GM13976 (cell line): ENCODE results near the gene ZFYVE27.
A peak's percentile ranks its signal among the peaks of the same experiment; 100 is the strongest.

Source experiments
- DNase-seq: peaks from one replicate; pipeline ENCODE4 v3.0.0; 2012; ENCODE audit warnings: low spot score
- CTCF ChIP-seq: IDR thresholded peaks from 2 replicates; pipeline ENCODE4 v1.5.1; 2012; ENCODE audit warnings: borderline replicate concordance, mild to moderate bottlenecking; ENCODE audit not compliant: insufficient read depth; ENCODE audit errors: extremely low read depth, missing control alignments, control extremely low read depth
- in situ Hi-C: fragments of 300-500 bp; cut with MboI; formaldehyde crosslinking; loops from one replicate; pipeline ENCODE4 v1.12.0; 2022; ENCODE audit warnings: low sequenced_read_pairs, mixed read lengths, inconsistent platforms; ENCODE audit not compliant: unreplicated experiment

Gene ZFYVE27

GRCh38 chr10:97747573-97747972, 10.6 kb downstream of the ZFYVE27 start:
- no peak for DNase-seq
- in situ Hi-C loops = no loop called here
- no peak for TF ChIP-seq CTCF

GRCh38 chr10:97748116-97748515, 11.2 kb downstream of the ZFYVE27 start:
- in situ Hi-C loops = no loop called here
- TF ChIP-seq CTCF = no peak
- no peak for DNase-seq

GRCh38 chr10:97752956-97753355, 16.0 kb downstream of the ZFYVE27 start:
- no peak for DNase-seq
- no peak for TF ChIP-seq CTCF
- in situ Hi-C loops = no loop called here

- no peak for DNase-seq
- in situ Hi-C loops = no loop called here
- TF ChIP-seq CTCF = no peak
These were observed 17.8 kb downstream of the ZFYVE27 start for GRCh38 chr10:97754726-97755125.

- in situ Hi-C loops = no loop called here
- no peak for DNase-seq
- TF ChIP-seq CTCF = no peak
These were observed 18.8 kb downstream of the ZFYVE27 start for GRCh38 chr10:97755718-97756117.

- in situ Hi-C loops = no loop called here
- DNase-seq = no peak
- TF ChIP-seq CTCF = no peak
These were observed 20.5 kb downstream of the ZFYVE27 start for GRCh38 chr10:97757471-97757870.

- in situ Hi-C loops = no loop called here
- TF ChIP-seq CTCF = peak; percentile 75
- peak; percentile 77 for DNase-seq
These were observed 22.4 kb downstream of the ZFYVE27 start for GRCh38 chr10:97759158-97759887.
